ENCODE measurements around the gene RNASEL.

DNA sequence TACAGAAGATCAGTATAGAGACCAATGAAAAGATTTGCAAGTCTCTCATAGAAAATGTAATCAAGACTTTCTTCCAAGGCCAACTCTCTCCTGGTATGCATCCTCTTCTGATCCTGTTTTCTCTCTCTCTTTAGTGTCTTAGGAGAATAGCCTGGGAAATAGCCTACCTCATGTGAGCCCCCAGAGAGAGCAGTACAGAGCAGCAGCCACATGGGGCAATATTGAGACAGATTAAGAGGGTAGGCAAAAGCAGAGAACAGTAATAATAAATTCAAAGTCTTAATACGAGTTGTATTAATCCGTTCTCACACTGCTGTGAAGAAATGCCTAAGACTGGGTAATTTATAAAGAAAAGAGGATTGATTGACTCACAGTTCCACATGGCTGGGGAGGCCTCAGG lies 61.4 kb downstream of the RNASEL start:
- TF ChIP-seq, protein P1, sequence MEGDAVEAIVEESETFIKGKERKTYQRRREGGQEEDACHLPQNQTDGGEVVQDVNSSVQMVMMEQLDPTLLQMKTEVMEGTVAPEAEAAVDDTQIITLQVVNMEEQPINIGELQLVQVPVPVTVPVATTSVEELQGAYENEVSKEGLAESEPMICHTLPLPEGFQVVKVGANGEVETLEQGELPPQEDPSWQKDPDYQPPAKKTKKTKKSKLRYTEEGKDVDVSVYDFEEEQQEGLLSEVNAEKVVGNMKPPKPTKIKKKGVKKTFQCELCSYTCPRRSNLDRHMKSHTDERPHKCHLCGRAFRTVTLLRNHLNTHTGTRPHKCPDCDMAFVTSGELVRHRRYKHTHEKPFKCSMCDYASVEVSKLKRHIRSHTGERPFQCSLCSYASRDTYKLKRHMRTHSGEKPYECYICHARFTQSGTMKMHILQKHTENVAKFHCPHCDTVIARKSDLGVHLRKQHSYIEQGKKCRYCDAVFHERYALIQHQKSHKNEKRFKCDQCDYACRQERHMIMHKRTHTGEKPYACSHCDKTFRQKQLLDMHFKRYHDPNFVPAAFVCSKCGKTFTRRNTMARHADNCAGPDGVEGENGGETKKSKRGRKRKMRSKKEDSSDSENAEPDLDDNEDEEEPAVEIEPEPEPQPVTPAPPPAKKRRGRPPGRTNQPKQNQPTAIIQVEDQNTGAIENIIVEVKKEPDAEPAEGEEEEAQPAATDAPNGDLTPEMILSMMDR (IDR thresholded peaks at IDR 0.05) = no peak
- no peak for TF ChIP-seq POLR2A (IDR thresholded peaks at IDR 0.05)

All from upper lobe of left lung (tissue), 4 donors.